Superior temporal gyrus (tissue), 1 donor: Measurements from ENCODE around the gene OPCML.

ENCODE experiments used
- DNase-seq: peaks from one replicate; pipeline ENCODE4 v3.0.0-alpha.2; 2016; ENCODE audit errors: extremely low spot score

The OPCML gene

DNA sequence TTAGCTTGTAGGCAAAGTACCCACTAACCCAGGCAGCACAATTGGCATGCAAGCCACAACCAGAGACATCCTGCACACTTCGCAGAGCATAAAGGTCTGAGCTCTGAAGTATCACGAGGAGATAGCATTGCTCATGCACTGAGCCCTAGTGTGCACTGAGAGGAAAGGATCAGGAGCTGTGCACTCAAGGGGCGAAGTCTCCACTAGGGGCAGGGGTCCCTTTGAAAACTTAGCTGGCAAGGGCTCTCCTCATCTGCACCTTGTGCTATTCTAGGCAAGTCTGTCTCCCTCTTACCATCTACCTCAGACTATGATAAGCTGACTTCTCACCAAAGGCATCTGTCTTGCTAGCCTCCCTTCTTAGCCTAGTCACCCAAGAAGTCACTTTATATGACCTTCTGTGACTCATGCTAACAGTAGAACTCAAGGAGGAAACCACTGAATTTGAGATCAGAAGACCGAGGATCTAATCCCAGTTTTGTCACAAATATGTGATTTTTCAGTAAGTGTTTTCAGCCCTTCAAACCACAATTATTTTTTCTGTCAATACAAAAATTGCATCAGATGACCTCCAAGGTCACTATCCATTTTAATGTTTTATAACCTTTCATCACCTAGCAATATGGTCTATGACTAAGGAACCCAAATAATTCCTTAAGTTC, 1083.8 kb downstream of the OPCML start:
- no peak for DNase-seq

GRCh38 chr11:132447761-132448160, 1084.5 kb downstream of the OPCML start:
- DNase-seq, result no peak

DNA sequence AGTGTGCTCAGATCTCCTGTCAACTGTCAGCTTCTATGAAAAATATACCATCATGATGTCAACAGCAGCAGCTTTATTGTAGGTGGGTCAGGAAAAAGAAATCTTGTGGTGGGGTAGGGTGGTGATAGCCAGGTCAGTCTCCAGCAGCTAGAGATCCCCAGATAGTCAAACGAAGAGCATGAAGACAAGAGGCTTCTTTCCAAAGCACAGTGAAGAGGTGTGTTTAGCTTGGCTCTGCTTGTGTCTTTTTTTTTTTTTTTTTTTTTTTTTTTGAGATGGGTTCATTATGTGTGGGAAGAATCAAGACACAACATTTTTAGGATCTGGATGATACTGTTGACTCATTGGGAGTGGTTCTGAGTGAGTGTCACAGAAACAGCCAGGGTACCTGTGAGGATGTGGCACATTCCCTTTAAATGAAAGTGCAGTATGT, 1086.4 kb downstream of the OPCML start:
- no peak for DNase-seq

GRCh38 chr11:132444911-132445310, 1087.4 kb downstream of the OPCML start:
- DNase-seq, result no peak

DNA sequence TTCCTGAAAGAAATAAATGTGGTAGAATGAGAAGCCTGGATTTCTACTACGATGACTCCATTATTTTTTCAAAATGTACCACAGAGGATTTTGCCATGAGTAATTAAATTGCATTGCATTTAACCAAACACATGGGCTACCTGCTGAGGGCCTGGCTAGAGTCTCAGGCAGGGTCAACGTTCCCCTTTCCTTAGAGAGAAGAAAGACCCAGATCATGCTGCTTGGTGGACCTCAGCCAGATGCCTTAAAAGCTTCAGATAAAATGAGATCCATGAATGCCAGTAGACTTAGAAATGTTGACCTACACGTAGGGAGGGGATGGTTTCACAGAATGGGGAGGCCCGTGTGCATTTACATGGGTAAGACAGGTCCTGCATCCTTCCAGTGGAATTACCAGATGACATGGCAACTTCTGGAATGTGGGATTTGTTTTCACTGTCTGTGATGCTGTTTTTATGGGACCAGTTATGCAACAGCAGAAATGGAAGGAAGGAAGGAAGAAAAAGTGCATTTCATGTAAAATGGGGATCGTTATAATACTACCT, 1092.5 kb downstream of the OPCML start:
- DNase-seq, result no peak

DNA sequence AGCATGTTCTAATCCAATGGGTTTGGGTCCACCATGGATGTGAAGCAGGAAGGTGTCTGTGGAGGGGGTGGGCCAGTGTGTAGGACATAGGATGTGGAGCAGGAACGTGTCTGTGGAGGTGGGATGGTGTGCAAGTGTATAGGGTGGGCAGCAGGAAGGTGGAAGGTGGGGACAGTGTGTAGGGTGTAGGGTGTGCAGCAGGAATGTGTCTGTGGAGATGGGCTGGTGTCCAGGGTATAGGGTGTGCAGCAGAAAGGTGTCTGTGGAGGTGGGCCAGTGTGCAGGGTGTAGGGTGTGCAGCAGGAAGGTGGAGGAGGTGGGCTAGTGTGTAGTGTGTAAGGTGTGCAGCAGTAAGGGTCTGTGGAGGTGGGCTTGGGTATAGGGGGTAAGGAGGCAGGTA, 1093.9 kb downstream of the OPCML start:
- DNase-seq, result no peak

DNA sequence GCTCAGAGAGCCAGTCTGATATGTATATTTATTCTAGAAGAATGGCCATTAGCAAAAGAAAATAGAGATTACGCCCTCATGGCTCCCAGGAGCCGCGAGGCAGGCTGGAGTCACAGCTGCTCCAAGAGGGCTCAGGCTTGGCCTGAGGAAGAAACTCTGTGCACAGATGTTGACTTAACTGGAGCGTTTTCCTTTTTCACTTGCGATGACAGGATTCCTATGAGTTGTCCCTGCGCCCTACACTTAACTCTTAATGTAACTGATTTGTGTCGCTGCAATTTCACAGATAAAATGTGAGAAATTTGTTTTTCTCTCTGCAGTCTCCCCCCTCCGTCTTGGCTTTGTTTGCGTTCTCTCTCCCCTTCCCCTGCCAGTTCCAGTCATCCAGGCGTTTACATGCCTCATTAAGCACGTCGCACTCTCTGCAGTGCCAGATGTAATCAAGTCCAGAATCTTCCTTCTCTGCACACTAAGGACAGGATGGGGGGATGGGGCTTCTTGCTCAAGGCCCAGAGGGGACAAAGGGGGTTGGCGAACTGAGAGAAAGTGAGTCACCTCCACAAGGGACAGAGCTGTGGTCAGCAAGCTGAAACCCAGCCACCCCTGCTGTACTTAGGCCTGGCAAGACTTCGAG, 1101.8 kb downstream of the OPCML start:
- no peak for DNase-seq

GRCh38 chr11:132429685-132430084, 1102.6 kb downstream of the OPCML start:
- no peak for DNase-seq

GRCh38 chr11:132427611-132428010, 1104.7 kb downstream of the OPCML start:
- DNase-seq, result no peak

GRCh38 chr11:132424433-132424832, 1107.9 kb downstream of the OPCML start:
- DNase-seq, result no peak

GRCh38 chr11:132423266-132423665, 1109.0 kb downstream of the OPCML start:
- DNase-seq, result no peak

DNA sequence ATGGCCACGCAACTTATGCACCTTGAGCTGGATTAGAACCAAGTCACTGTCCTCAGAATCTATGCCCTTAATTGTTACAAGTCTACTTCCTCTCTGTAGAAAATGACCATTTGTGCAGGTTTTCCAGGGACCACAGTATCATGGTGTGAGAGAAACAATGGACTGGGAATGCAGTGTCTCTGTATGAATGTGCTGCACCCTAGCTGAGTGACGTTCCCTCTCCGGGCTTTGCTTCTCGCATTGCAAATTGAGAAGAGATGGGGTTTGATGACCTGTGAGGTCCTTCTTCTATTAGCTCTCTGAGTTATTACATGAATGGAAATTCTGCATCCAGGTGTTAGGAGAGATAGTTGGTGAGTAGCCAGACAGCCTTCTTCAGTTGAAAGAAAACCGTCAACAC, 1109.6 kb downstream of the OPCML start:
- DNase-seq, result no peak

- no peak for DNase-seq
Observed at GRCh38 chr11:132421555-132421954, 1110.7 kb downstream of the OPCML start.

DNA sequence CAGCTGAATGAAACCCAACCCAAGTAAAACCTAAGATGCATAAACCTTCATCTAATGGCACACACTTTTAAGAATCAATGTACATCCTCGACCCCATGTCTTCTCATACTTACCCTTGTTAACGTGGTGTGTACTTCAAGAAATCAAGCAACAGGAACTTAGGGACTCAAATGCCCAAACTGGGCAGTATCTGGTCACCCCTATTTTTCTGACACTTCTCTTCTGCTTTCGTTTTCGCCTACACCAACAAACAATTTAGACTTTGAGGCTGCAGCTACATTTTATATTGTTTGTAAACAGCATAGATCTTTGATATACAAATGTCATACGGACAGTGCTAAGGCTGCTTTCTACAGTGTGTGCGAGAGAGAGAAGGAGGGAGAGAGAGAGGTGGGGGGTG, 1117.8 kb downstream of the OPCML start:
- DNase-seq, result no peak

DNA sequence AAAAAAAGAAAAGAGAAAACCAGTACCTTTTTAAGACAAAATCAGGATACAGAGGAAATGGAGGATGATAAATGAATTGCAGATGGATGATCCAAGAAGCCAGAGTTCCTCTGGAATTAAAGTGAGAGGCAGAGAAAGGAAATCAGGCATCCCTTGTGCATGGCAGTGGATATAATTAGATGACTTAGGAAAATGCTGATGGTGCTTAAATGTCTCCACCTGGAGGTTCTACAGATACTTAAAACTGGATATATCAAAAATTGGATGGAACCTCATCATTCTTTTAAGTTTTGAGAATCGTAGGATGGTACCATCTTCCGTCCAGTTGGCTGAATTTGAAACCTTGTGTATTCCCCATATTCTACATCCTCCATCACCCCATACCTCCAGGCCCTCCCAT, 1121.9 kb downstream of the OPCML start:
- DNase-seq, result no peak

GRCh38 chr11:132409573-132410355, 1122.5 kb downstream of the OPCML start:
- no peak for DNase-seq

DNA sequence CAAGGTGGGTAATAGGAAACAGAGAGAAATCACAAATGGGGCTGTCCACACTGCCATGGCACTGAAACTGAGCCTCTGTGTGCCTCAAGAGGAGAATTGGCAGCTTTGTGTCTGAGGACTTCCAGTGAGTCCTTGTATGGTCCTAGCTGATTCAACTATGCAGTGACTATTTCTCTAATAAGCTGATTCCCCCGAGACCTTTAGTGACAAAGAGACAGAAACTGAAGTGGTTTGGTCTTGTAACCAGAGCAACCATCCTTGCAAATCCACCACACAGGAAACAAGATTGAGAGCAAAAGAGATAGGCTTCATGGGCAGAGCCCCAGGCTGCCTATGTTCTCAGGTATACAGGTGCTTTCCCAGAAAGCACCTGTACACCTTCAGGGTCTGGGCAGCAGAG, 1123.4 kb downstream of the OPCML start:
- DNase-seq, result no peak

- no peak for DNase-seq
Observed at GRCh38 chr11:132405728-132406127, 1126.6 kb downstream of the OPCML start.

DNA sequence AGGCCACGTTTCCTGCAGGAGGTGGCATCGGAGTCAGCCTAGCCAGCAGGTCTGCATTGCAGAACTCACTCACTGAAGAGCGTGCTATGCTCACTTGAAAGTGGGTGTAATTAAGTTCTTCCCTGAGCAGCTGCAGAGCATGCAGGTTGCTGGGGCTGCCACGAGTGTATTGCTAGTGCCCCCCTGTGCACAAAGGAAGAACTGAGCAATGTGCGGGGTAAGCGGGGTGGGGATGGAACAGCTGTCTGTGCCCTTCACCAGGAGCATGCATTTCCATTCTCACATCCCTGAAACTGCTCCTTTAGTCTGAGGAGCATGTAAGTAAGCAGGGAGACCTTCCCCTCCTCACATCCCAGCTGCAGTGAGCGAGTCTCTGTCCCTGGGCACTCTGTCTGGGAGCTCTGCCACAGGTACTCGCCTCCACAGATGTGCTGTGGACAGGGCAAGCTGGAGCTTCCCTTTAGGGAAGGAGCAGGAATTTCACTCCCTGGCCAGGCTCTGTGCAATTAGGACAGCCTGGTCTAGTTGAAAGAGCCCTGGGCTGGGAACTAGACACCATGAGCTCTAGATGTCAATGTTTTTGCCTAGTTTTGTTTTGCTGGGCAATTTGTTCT, 1130.1 kb downstream of the OPCML start:
- DNase-seq, result peak; percentile 67

- DNase-seq, result no peak
Observed at GRCh38 chr11:132396318-132396717, 1136.0 kb downstream of the OPCML start.

GRCh38 chr11:132395434-132395833, 1136.9 kb downstream of the OPCML start:
- DNase-seq, result no peak

- DNase-seq, result no peak
Observed at GRCh38 chr11:132379540-132379939, 1152.8 kb downstream of the OPCML start.
